AG04449 (cell line): Measurements from ENCODE around the gene OGFR.

Experiments used
- CTCF ChIA-PET: fragments of 350-600 bp; formaldehyde crosslinking; extraction: SDS; loops from one replicate; lab custom pipeline; 2021; ENCODE audit warnings: antibody characterized with exemption; lab: Yijun Ruan, JAX
- POLR2A ChIA-PET: fragments of 400-600, 350-600 bp; formaldehyde crosslinking; extraction: SDS; loops from one replicate; lab custom pipeline; 2020; ENCODE audit warnings: antibody characterized with exemption, inconsistent platforms; lab: Yijun Ruan, JAX
- DNase-seq: peaks from one replicate; pipeline ENCODE4 v3.0.0-alpha.2; 2010; ENCODE audit warnings: low read depth, low spot score
- H3K4me3 ChIP-seq: 2 replicates; pipeline ENCODE4 v1.5.1; 2011; ENCODE audit warnings: low read depth, mild to moderate bottlenecking, control low read depth, low read length
- CTCF ChIP-seq: IDR thresholded peaks from one replicate; pipeline ENCODE4 v1.5.1; 2011; ENCODE audit warnings: mild to moderate bottlenecking, moderate library complexity, low read length, control low read depth, inconsistent platforms; ENCODE audit not compliant: insufficient read depth; ENCODE audit errors: missing control alignments

The OGFR gene

GRCh38 chr20:62825986-62826645 lies 21.5 kb downstream of the OGFR start:
- DNase-seq = no peak
- H3K4me3 ChIP-seq = no peak overlapping the region
- ChIA-PET CTCF (interaction anchor here (8.2 kb wide), 1 partner anchor 18 kb away, joined by 43 read pairs; no protein-coding TSS in a partner anchor), POLR2A (no interaction called here)
- no peak for TF ChIP-seq CTCF

- ChIA-PET POLR2A (no interaction called here), CTCF (interaction anchor here (8.2 kb wide), 1 partner anchor 18 kb away, joined by 43 read pairs; no protein-coding TSS in a partner anchor)
- no peak for DNase-seq
- H3K4me3 ChIP-seq = no peak overlapping the region
- TF ChIP-seq CTCF = no peak
Measured at GRCh38 chr20:62826646-62827310, 22.1 kb downstream of the OGFR start.

GRCh38 chr20:62827311-62828038 lies 22.8 kb downstream of the OGFR start:
- CTCF ChIA-PET = interaction anchor here (1.4 to 8.2 kb wide), 2 partner anchors 18 to 19 kb away, joined by 3 to 43 read pairs; no protein-coding TSS in a partner anchor
- no peak overlapping the region for H3K4me3 ChIP-seq
- POLR2A ChIA-PET = no interaction called here
- no peak for DNase-seq
- no peak for TF ChIP-seq CTCF

GRCh38 chr20:62828051-62828450 lies 23.4 kb downstream of the OGFR start:
- ChIA-PET POLR2A (no interaction called here), CTCF (interaction anchor here (1.4 to 8.2 kb wide), 2 partner anchors 17 to 20 kb away, joined by 3 to 43 read pairs; no protein-coding TSS in a partner anchor)
- no peak for DNase-seq
- no peak for TF ChIP-seq CTCF
- H3K4me3 ChIP-seq = no peak overlapping the region

GRCh38 chr20:62828511-62829230 lies 24.0 kb downstream of the OGFR start:
- POLR2A ChIA-PET = no interaction called here
- no peak for TF ChIP-seq CTCF
- H3K4me3 ChIP-seq = no peak overlapping the region
- DNase-seq = no peak
- CTCF ChIA-PET = interaction anchor here (1.4 to 8.2 kb wide), 2 partner anchors 17 to 20 kb away, joined by 3 to 43 read pairs; no protein-coding TSS in a partner anchor
